Measurements from ENCODE around the gene RAET1G.

DNA sequence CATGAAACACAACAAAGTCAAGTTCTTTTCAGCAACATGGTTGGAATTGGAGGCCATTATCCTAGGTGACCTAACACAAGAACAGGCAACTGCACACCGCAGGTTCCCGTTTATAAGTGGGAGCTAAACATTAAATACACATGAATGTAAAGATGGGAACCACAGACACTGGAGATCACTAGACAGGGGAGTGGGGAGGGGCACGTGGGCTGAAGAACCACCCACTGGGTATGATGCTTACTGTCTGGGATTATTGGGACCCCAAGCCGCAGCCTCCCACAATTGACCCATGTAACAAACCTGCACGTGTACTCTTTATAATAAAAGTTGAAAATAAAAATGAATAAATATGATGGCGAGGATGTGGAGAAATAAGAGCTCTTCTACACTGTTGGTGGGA lies 8.6 kb upstream of the RAET1G start:
- TF ChIP-seq, protein P1, sequence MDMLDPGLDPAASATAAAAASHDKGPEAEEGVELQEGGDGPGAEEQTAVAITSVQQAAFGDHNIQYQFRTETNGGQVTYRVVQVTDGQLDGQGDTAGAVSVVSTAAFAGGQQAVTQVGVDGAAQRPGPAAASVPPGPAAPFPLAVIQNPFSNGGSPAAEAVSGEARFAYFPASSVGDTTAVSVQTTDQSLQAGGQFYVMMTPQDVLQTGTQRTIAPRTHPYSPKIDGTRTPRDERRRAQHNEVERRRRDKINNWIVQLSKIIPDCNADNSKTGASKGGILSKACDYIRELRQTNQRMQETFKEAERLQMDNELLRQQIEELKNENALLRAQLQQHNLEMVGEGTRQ (IDR thresholded peaks at IDR 0.05), result no peak
- TF ChIP-seq, protein P2, sequence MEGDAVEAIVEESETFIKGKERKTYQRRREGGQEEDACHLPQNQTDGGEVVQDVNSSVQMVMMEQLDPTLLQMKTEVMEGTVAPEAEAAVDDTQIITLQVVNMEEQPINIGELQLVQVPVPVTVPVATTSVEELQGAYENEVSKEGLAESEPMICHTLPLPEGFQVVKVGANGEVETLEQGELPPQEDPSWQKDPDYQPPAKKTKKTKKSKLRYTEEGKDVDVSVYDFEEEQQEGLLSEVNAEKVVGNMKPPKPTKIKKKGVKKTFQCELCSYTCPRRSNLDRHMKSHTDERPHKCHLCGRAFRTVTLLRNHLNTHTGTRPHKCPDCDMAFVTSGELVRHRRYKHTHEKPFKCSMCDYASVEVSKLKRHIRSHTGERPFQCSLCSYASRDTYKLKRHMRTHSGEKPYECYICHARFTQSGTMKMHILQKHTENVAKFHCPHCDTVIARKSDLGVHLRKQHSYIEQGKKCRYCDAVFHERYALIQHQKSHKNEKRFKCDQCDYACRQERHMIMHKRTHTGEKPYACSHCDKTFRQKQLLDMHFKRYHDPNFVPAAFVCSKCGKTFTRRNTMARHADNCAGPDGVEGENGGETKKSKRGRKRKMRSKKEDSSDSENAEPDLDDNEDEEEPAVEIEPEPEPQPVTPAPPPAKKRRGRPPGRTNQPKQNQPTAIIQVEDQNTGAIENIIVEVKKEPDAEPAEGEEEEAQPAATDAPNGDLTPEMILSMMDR (IDR thresholded peaks at IDR 0.05), result no peak
- TF ChIP-seq SMC3 (IDR thresholded peaks at IDR 0.05) (no peak), BHLHE40 (IDR thresholded peaks at IDR 0.05; ENCODE audit: low read depth, low read length) (no peak), CHD4 (IDR thresholded peaks at IDR 0.05; ENCODE audit: borderline replicate concordance) (no peak), NR3C1 (IDR thresholded peaks at IDR 0.05) (no peak), ESRRA (IDR thresholded peaks at IDR 0.05; ENCODE audit: borderline replicate concordance, low read length) (no peak), POLR2A (IDR thresholded peaks at IDR 0.05; ENCODE audit: low read length) (no peak)
